SK-N-SH (cell line): ENCODE data around the gene SYT7. TPM values are rescaled to one million over a fixed set of nuclear protein-coding genes. Genes with fewer than 3 reads are reported as not detected.

Source experiments
- CTCF ChIA-PET: fragments of 300-600, 350-600 bp; formaldehyde crosslinking; extraction: SDS; loops from one replicate; lab custom pipeline; 2021; lab: Yijun Ruan, JAX
- POLR2A ChIA-PET: fragments of 350-600 bp; sonication (Branson Sonifier 250); formaldehyde crosslinking; extraction: SDS; loops from one replicate; lab custom pipeline; 2020; ENCODE audit warnings: antibody characterized with exemption, inconsistent platforms; lab: Yijun Ruan, JAX
- DNase-seq: peaks from one replicate; pipeline ENCODE4 v3.0.0; 2012
- H2AFZ ChIP-seq: fragments of 200-600 bp; sonication (generic); 2 replicates; pipeline ENCODE4 v1.8.1; 2016; ENCODE audit warnings: antibody characterized with exemption, mild to moderate bottlenecking, low read depth
- H3F3A ChIP-seq: fragments of 200-600 bp; sonication (generic); replicated peaks from 2 replicates; pipeline ENCODE3; 2016; ENCODE audit warnings: antibody characterized with exemption, mild to moderate bottlenecking; ENCODE audit not compliant: insufficient read depth
- H3K27ac ChIP-seq, 2 experiments: fragments of 200-500 bp in 1 of 2; fragments of 200-600 bp in 1 of 2; sonication (Bioruptor generic) in 1 of 2; sonication (generic), shearing (Covaris generic) in 1 of 2; 2 replicates each; pipeline versions ENCODE4 v1.5.1 to v1.6.1; 2014 to 2016; ENCODE audit warnings: low read depth in 2 of 2, inconsistent platforms in 1 of 2, low read length in 1 of 2, mild to moderate bottlenecking in 1 of 2, mixed read lengths in 1 of 2
- H3K27me3 ChIP-seq: fragments of 200-600 bp; sonication (generic), shearing (Covaris generic); 2 replicates; pipeline ENCODE4 v1.6.1; 2016; ENCODE audit warnings: mixed run types; ENCODE audit not compliant: insufficient read depth
- H3K36me3 ChIP-seq, 2 experiments: fragments of 200-500 bp in 1 of 2; fragments of 200-600 bp in 1 of 2; sonication (Bioruptor generic) in 1 of 2; sonication (generic) in 1 of 2; replicated peaks in 1 of 2; 2 replicates each; pipeline versions ENCODE3 to v1.5.1; 2014 to 2016; ENCODE audit warnings: low read length in 1 of 2, mild to moderate bottlenecking in 1 of 2; ENCODE audit not compliant: insufficient read depth in 2 of 2, control insufficient read depth in 1 of 2
- H3K4me1 ChIP-seq, 2 experiments: fragments of 200-500 bp in 1 of 2; fragments of 200-600 bp in 1 of 2; sonication (Bioruptor generic) in 1 of 2; sonication (generic), shearing (Covaris generic) in 1 of 2; 2 replicates each; pipeline versions ENCODE4 v1.5.1 to v1.6.1; 2014 to 2016; ENCODE audit warnings: low read depth in 1 of 2, low read length in 1 of 2, mixed run types in 1 of 2; ENCODE audit not compliant: insufficient read depth in 2 of 2, control insufficient read depth in 1 of 2
- H3K4me2 ChIP-seq: fragments of 200-600 bp; sonication (generic), shearing (Covaris generic); 2 replicates; pipeline ENCODE4 v1.6.1; 2017; ENCODE audit warnings: mixed run types
- H3K4me3 ChIP-seq, 2 experiments: fragments of 200-500 bp in 1 of 2; fragments of 200-600 bp in 1 of 2; sonication (Bioruptor generic) in 1 of 2; sonication (generic), shearing (Covaris generic) in 1 of 2; 2 replicates each; pipeline versions ENCODE4 v1.5.1 to v1.8.1; 2014 to 2016; ENCODE audit warnings: low read depth in 2 of 2, inconsistent platforms in 1 of 2, low read length in 1 of 2, mild to moderate bottlenecking in 1 of 2, mixed read lengths in 1 of 2, moderate library complexity in 1 of 2
- H3K79me2 ChIP-seq: fragments of 200-600 bp; sonication (generic); 2 replicates; pipeline ENCODE4 v1.8.1; 2017; ENCODE audit warnings: mild to moderate bottlenecking; ENCODE audit not compliant: insufficient read depth
- H3K9ac ChIP-seq: fragments of 200-600 bp; sonication (generic); 2 replicates; pipeline ENCODE4 v1.6.1; 2017; ENCODE audit warnings: mixed run types
- H3K9me2 ChIP-seq: fragments of 200-600 bp; sonication (generic); 2 replicates; pipeline ENCODE4 v1.6.1; 2017; ENCODE audit warnings: mixed run types
- H3K9me3 ChIP-seq: fragments of 200-600 bp; sonication (generic); 2 replicates; pipeline ENCODE4 v1.6.1; 2017; ENCODE audit warnings: mixed run types, mild to moderate bottlenecking, moderate library complexity
- H4K20me1 ChIP-seq: fragments of 200-600 bp; sonication (generic); 2 replicates; pipeline ENCODE4 v1.6.1; 2017; ENCODE audit warnings: mild to moderate bottlenecking, mixed run types; ENCODE audit not compliant: insufficient read depth
- CHD2 ChIP-seq: fragments of 150-350 bp; IDR thresholded peaks from 2 replicates; pipeline ENCODE4 v1.6.1; 2018; ENCODE audit warnings: low read length; ENCODE audit not compliant: partially characterized antibody
- ELF1 ChIP-seq: IDR thresholded peaks from 2 replicates; pipeline ENCODE4 v1.4.0; 2012
- EZH2phosphoT487 ChIP-seq: fragments of 200-600 bp; sonication (generic); IDR thresholded peaks from 2 replicates; pipeline ENCODE4 v1.6.1; 2017; ENCODE audit warnings: low read depth, mixed run types, mild to moderate bottlenecking, antibody characterized with exemption, moderate library complexity, borderline replicate concordance
- GABPA ChIP-seq: IDR thresholded peaks from 2 replicates; pipeline ENCODE4 v1.4.0; 2012; ENCODE audit warnings: low read depth, mild to moderate bottlenecking
- NFIC ChIP-seq: IDR thresholded peaks from 2 replicates; pipeline ENCODE4 v1.4.0; 2012; ENCODE audit warnings: borderline replicate concordance
- PBX3 ChIP-seq: IDR thresholded peaks from 2 replicates; pipeline ENCODE4; 2012
- POLR2AphosphoS5 ChIP-seq: IDR thresholded peaks from 2 replicates; pipeline ENCODE4 v1.6.1; 2012; ENCODE audit warnings: low read depth, low read length
- TAF1 ChIP-seq: IDR thresholded peaks from 2 replicates; pipeline ENCODE4 v1.6.1; 2012; ENCODE audit warnings: low read depth, mild to moderate bottlenecking, low read length, moderate library complexity, borderline replicate concordance
- TEAD4 ChIP-seq: IDR thresholded peaks from 2 replicates; pipeline ENCODE4 v1.4.0; 2012; ENCODE audit warnings: mild to moderate bottlenecking, borderline replicate concordance; ENCODE audit not compliant: insufficient read depth
- USF2 ChIP-seq: fragments of 150-350 bp; IDR thresholded peaks from 2 replicates; pipeline ENCODE4 v1.6.1; 2017; ENCODE audit warnings: antibody characterized with exemption, low read length, low read depth, borderline replicate concordance
- YY1 ChIP-seq: IDR thresholded peaks from 2 replicates; pipeline ENCODE4 v1.4.0; 2012; ENCODE audit warnings: low read depth, mild to moderate bottlenecking
- WGBS: methylation state at CpG from one replicate; pipeline ENCODE4 v1.1.6; 2017; ENCODE audit warnings: low lambda C conversion rate; 5-methylcytosine and 5-hydroxymethylcytosine counted together
- polyA plus RNA-seq, 3 experiments: library from polyadenylated mRNA; depleted of rRNA; stranded (reverse); fragments of >200 nt; gene quantifications; 2 replicates each; pipeline ENCODE4 v1.2.3, GENCODE V29; 2012
- TF ChIP-seq, protein P1 (sequence below): fragments of 150-350 bp; IDR thresholded peaks from 2 replicates; pipeline ENCODE4 v1.6.1; 2016; ENCODE audit warnings: mild to moderate bottlenecking, low read depth, low read length
- TF ChIP-seq, protein P2 (sequence below): IDR thresholded peaks from 2 replicates; pipeline ENCODE4 v1.4.0; 2012; ENCODE audit warnings: low read depth, borderline replicate concordance
- TF ChIP-seq, protein P3 (sequence below): IDR thresholded peaks from 2 replicates; pipeline ENCODE4 v1.4.0; 2012; ENCODE audit warnings: low read depth
- TF ChIP-seq, protein P4 (sequence below): IDR thresholded peaks from 2 replicates; pipeline ENCODE4 v1.6.1; 2012; ENCODE audit warnings: mild to moderate bottlenecking, low read depth, low read length, moderate library complexity

SYT7 gene
- polyA plus RNA-seq, 1 of the 3 experiments (the other 2 are of a cell fraction): 1.1 TPM

GRCh38 chr11:61513143-61513765, 67.6 kb downstream of the SYT7 start:
- Histone ChIP-seq H2AFZ (no peak overlapping the region), H3K9me3 (no peaks in the 10 kb centered on the region), H3K9me2 (no peaks in the 10 kb centered on the region), H3K9ac (no peak overlapping the region), H3K27ac (peak overlapping the region in 1 of 2 experiments; percentile 75; a peak in 1 of 4 replicates), H3F3A (no peaks in the 10 kb centered on the region), H3K27me3 (peaks cover 14% of the 10 kb centered on the region), H3K4me3 (no peak overlapping the region), H4K20me1 (no peaks in the 10 kb centered on the region), H3K36me3 (no peaks in the 10 kb centered on the region), H3K4me1 (peaks cover 0 to 64% of the 10 kb centered on the region in 2 experiments; a peak in 3 of 4 replicates), H3K79me2 (no peaks in the 10 kb centered on the region), H3K4me2 (no peak overlapping the region)
- WGBS: 76% methylated on average over 11 of the region's 11 CpGs
- ChIA-PET CTCF (interaction anchor here (0.8 to 33.4 kb wide), 11 partner anchors 10 to 125 kb away, joined by 3 to 670 read pairs (median 5); partner anchors contain the start of gene SYT7), POLR2A (interaction anchor here (1.4 to 1.6 kb wide), 2 partner anchors 18 to 84 kb away, joined by 5 to 8 read pairs; partner anchors contain the start of genes CPSF7 and SDHAF2)
- no peak for DNase-seq
- no peak for TF ChIP-seq TEAD4
- no peak for TF ChIP-seq YY1
- no peak for TF ChIP-seq GABPA
- TF ChIP-seq POLR2AphosphoS5: no peak
- TF ChIP-seq, protein P1, sequence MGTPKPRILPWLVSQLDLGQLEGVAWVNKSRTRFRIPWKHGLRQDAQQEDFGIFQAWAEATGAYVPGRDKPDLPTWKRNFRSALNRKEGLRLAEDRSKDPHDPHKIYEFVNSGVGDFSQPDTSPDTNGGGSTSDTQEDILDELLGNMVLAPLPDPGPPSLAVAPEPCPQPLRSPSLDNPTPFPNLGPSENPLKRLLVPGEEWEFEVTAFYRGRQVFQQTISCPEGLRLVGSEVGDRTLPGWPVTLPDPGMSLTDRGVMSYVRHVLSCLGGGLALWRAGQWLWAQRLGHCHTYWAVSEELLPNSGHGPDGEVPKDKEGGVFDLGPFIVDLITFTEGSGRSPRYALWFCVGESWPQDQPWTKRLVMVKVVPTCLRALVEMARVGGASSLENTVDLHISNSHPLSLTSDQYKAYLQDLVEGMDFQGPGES: no peak
- no peak for TF ChIP-seq ELF1
- no peak for TF ChIP-seq USF2

DNA sequence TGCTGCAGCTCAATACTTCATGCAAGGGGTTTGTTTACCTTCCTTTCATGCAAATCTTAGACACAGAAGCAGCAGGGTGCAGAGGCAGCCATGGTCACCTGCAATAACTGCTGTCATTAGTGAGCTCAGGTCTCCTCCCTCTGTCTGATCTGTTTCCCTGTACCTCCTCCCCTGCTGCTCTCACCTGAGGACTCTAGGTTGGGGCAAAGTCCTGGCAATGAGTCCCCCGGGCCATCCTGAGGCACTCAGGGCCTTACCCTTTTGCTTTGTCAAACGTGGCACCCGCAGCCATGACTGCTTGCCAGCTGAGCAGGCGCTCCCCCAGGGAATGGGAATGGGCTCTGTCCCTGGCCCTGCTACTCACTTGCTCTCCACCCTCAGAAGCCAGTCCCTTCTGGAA, 68.4 kb downstream of the SYT7 start:
- no peaks in the 10 kb centered on the region for H3K79me2 ChIP-seq
- no peaks in the 10 kb centered on the region for H3K9me3 ChIP-seq
- H3F3A ChIP-seq: no peaks in the 10 kb centered on the region
- H3K4me1 ChIP-seq: peaks cover 0 to 64% of the 10 kb centered on the region in 2 experiments; a peak in 3 of 4 replicates
- H3K9me2 ChIP-seq: no peaks in the 10 kb centered on the region
- POLR2A ChIA-PET: no interaction called here
- H4K20me1 ChIP-seq: no peaks in the 10 kb centered on the region
- DNase-seq: no peak
- peak overlapping the region in 1 of 2 experiments; percentile 23; a peak in 1 of 4 replicates for H3K27ac ChIP-seq
- CTCF ChIA-PET: interaction anchor here (1.0 to 33.4 kb wide), 9 partner anchors 10 to 125 kb away, joined by 3 to 670 read pairs (median 5); partner anchors contain the start of gene SYT7
- H3K4me3 ChIP-seq: no peak overlapping the region
- no peak overlapping the region for H3K4me2 ChIP-seq
- no peaks in the 10 kb centered on the region for H3K36me3 ChIP-seq
- no peak overlapping the region for H2AFZ ChIP-seq
- peaks cover 22% of the 10 kb centered on the region for H3K27me3 ChIP-seq
- WGBS: 83% methylated on average over 4 of the region's 4 CpGs
- no peak overlapping the region for H3K9ac ChIP-seq
- TF ChIP-seq USF2: no peak
- no peak for TF ChIP-seq TAF1
- TF ChIP-seq NFIC: no peak
- TF ChIP-seq, protein P2, sequence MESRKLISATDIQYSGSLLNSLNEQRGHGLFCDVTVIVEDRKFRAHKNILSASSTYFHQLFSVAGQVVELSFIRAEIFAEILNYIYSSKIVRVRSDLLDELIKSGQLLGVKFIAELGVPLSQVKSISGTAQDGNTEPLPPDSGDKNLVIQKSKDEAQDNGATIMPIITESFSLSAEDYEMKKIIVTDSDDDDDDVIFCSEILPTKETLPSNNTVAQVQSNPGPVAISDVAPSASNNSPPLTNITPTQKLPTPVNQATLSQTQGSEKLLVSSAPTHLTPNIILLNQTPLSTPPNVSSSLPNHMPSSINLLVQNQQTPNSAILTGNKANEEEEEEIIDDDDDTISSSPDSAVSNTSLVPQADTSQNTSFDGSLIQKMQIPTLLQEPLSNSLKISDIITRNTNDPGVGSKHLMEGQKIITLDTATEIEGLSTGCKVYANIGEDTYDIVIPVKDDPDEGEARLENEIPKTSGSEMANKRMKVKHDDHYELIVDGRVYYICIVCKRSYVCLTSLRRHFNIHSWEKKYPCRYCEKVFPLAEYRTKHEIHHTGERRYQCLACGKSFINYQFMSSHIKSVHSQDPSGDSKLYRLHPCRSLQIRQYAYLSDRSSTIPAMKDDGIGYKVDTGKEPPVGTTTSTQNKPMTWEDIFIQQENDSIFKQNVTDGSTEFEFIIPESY: no peak
- no peak for TF ChIP-seq CHD2
- TF ChIP-seq, protein P3, sequence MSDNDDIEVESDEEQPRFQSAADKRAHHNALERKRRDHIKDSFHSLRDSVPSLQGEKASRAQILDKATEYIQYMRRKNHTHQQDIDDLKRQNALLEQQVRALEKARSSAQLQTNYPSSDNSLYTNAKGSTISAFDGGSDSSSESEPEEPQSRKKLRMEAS: no peak
- TF ChIP-seq, protein P4, sequence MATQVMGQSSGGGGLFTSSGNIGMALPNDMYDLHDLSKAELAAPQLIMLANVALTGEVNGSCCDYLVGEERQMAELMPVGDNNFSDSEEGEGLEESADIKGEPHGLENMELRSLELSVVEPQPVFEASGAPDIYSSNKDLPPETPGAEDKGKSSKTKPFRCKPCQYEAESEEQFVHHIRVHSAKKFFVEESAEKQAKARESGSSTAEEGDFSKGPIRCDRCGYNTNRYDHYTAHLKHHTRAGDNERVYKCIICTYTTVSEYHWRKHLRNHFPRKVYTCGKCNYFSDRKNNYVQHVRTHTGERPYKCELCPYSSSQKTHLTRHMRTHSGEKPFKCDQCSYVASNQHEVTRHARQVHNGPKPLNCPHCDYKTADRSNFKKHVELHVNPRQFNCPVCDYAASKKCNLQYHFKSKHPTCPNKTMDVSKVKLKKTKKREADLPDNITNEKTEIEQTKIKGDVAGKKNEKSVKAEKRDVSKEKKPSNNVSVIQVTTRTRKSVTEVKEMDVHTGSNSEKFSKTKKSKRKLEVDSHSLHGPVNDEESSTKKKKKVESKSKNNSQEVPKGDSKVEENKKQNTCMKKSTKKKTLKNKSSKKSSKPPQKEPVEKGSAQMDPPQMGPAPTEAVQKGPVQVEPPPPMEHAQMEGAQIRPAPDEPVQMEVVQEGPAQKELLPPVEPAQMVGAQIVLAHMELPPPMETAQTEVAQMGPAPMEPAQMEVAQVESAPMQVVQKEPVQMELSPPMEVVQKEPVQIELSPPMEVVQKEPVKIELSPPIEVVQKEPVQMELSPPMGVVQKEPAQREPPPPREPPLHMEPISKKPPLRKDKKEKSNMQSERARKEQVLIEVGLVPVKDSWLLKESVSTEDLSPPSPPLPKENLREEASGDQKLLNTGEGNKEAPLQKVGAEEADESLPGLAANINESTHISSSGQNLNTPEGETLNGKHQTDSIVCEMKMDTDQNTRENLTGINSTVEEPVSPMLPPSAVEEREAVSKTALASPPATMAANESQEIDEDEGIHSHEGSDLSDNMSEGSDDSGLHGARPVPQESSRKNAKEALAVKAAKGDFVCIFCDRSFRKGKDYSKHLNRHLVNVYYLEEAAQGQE: no peak
- no peak for TF ChIP-seq EZH2phosphoT487
- TF ChIP-seq PBX3: no peak
